M059J (cell line): ENCODE results near the gene DTD1. TPM values are rescaled to one million over a fixed set of nuclear protein-coding genes. Genes with fewer than 3 reads are reported as not detected.
A peak's percentile ranks its signal among the peaks of the same experiment; 100 is the strongest.

Experiments used
- DNase-seq: peaks from one replicate; pipeline ENCODE4 v3.0.0-alpha.2; 2012; ENCODE audit warnings: low read depth
- total RNA-seq: library from RNA; depleted of rRNA; stranded (reverse); fragments of >200 nt; shearing (Covaris generic); gene quantifications from 2 replicates; pipeline ENCODE4 v1.2.3, GENCODE V29; 2014; rRNA removed

DTD1 gene
- total RNA-seq, 1 experiment from 2014 or later = 102 TPM

DNA sequence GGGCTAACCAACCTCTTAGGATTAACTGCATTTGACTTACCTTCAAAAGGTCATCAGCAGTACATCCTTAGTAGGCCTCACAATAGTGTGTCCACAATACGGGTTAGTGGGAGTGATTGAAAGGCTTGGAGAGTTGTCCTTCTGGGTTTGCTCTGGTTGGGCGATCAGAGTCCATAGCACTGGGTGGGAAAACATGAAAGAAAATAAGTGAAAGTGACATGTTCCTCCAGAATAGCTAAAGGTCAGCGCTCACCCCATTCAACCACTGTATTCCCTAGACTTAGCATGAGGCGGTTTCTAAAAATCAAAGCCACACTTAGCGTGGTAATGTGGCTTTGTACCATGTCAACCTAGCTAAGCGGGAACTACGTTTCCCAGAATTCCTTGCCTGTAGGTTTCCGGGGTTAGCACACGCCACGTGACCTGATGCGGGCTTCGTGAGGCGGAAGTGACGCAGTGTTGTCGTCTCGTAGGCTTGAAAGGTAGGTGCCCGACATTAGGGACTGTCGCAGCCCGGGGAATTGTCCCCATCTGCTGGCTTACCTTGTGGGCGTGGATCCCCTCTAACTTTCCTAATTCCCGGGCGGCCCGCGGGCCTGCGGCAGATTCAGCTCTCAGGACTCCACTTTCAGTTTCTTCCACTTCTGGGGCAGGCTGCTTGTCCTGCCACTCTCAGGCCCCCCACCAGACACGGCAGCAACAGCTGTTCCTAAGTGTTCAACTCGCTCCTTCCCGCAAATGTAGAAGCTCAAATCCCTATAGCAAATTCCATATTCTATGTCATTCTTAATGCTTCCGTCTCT, 206.0 kb downstream of the DTD1 start:
- DNase-seq = peak; percentile 94

DNA sequence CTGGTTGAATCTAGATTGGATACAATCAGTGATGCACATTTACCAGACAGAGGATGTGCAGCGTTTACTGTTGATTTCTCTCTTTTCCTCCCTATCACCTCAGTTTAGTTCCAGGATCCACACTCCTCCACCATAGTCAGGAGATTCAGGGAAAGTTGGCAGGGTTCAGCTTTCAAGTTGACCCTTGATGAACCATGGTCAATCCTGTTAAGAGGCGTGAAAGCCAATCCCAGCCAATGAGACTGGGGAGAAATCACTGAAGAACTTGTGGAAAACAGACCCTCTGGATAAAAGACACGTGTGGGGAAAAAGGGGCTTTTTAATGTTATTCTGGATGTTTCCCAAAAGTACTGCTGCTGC, 206.6 kb downstream of the DTD1 start:
- DNase-seq = no peak

DNA sequence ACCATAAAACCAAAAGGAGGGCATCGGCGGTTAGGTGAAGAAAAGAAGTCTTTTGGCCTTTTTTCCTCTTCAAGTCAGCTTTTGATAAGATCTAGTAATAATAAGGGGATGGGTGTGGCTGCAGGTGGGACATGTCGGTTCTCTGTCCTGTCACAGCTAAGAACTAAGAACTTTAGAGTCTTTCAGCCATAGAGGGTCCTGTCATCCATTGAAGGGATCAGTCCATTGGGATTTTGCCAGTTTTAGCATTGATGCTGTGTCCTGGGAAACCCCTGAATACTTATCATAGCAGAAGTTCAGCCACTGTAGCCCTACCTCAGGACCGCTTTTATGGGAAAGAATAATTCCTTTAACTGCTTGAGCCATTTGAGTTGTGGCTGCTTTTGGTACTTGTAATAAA, 207.5 kb downstream of the DTD1 start:
- no peak for DNase-seq

DNA sequence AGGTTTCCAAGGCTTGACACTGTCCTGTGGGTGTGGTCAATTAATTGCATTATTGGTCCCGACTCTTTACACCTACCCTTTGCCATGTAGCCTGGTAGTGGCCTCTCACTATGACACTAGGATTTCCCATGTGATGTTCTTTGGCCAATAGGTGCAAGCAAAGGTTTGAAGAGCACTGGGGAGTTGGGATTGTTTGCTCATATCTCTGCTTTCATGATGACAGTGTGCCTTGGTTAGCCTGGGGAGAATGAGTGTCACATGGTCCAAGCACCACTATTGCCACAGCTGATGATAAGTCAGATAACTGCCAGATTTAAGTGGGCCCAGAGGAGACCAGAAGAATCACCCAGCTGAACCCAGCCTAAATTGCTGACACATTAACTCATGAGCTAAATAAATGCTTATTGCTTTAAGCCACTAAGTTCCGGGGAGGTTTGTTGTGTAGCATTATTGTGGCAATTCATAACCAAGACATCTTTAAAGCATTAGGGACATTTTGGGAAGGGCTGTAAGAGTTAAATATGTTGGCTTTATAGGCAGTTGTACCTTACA, 208.5 kb downstream of the DTD1 start:
- DNase-seq = no peak

DNA sequence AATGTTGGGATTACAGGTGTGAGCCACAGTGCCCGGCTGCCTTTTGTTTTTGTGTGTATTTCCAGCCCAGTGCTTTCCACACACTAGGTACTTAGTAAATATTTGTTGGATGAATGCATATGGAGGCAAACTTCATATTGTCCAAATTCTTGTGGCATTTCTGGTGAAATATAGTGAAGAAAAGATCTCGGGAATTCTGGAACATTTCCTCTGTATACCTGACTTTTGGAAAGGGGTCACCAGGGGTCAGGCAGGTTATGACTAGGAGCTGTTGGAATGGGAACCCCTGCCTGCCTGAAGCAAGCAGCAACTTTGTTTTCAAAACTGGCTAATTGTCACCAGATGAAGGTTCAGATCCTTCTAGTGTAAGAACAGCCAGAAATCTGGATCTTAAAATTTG, 213.7 kb downstream of the DTD1 start:
- no peak for DNase-seq

DNA sequence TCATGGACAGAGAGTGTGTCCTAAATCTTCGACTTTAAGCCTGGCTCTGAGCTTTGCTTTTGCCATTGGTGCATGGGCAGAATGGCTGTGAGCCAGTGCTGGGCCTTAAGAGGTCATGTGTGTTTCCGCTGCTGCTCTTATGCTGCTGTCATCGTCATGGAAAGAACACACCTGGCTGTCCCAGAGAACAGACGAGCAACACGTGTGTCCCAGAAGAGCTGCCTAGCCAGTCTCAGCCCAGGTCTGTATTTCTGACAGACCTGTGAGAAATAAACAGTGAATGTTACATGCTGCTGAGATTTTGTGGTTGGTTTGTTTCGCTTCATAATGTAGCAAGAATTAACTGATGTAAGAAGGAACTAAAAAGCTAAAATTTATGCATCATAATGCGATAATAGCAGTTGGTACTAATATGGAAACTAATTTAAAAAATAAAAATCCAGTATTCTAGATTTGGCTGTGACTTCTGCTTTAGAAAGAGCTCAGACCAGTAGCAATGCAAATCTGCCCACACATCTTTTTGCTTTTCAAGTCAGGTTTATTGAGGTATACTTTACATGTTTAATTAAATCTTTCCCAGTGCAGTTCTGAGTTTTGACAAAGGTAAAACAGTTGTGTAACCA, 214.3 kb downstream of the DTD1 start:
- no peak for DNase-seq

DNA sequence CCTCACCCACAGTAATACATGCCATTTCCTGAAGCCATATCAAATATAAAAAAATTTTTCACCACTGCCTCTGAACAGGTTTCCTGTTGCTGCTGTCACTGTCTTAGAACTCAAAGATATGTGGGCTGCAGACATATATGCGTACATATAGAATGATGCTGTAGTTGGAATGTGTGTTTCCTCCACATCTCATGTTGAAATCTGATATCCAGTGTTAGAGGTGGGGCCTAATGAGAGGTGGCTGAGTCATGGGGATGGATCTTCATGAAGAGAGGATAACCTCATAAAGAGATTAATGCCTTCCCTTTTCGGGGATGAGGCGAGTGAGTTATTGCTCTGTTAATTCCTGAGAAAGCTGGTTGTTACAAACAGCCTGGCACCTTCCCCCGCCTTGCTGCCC, 218.0 kb downstream of the DTD1 start:
- DNase-seq = peak; percentile 46

DNA sequence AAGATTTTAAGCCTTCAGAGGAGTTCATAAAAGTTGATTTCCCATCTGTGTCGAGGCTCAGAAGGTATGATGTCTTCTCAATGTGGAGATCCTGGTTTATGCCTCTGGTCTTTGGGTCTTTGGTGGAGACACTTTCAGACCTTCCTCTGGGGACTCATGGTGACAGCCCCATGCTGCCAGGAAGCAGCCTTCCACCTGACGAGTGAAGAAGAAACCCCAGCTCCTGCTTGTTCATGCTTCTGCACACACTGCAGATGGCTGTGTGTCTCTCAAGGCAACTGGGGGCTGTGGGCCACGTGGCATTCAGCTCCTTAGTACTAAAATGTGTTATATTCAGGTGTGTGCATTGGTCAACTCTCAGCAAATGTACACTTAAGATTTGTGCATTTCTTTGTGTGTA, 220.9 kb downstream of the DTD1 start:
- DNase-seq = no peak

DNA sequence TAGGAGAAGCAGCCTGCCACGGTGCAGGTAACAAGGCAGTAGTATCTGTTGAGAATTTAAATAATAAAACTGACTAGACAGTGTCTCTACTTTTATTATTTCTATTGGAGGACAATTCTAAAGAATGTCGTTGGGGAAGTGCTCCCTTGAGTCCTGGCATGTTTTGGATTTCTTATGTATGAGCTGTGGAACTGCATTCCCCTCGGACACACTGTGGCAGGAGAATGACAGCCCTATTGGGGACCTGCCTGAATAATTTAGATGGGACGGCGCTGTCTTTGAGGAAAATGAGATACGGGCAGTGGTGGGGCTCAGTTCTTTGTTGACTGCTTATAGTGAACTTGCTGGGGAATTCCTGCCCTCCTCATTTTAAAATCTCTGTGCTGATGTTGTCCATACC, 223.3 kb downstream of the DTD1 start:
- DNase-seq = no peak

DNA sequence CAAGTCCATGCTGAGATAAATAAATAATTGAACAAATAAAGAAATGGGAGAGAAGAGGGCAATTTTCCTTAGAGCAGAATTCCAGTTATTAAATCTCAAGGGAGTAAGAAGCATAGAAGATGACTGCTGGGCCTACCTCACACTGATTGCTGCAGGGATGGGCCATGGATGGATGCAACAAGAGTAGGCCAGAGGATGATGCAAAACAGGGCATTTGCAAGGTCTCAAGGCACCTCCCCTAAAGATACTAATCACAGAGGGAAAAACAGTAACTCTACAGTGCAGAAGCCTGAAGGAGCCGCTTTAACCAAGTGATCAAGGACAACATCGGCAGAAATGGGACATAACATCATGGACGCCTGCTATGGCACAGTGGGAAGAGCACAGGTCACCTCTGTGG, 224.1 kb downstream of the DTD1 start:
- no peak for DNase-seq

DNA sequence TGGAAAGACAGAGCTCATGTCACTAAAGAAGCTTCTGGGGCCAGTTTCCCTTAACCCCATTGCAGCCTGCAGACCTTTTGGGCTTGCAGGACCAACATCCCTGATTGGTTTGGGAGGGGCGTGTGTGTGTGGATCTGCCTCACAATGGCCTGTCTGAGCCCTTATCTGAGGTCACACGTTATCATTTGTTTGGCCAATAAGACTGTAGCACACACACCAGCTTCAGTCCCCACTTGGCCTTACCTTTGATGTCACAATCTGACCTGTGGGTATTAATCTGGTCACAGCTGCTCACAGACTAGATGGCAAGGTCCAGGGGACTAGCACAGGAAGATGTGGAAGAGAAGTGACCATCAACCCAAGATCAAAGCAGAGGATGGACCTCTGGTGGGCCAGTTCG, 225.6 kb downstream of the DTD1 start, which contains the start of gene SCP2D1:
Gene SCP2D1, plus strand, starts transcription at position 301 of the 400 bp plus-strand sequence. Its CDS starts 33 bp downstream, at position 334.
- no peak for DNase-seq

DNA sequence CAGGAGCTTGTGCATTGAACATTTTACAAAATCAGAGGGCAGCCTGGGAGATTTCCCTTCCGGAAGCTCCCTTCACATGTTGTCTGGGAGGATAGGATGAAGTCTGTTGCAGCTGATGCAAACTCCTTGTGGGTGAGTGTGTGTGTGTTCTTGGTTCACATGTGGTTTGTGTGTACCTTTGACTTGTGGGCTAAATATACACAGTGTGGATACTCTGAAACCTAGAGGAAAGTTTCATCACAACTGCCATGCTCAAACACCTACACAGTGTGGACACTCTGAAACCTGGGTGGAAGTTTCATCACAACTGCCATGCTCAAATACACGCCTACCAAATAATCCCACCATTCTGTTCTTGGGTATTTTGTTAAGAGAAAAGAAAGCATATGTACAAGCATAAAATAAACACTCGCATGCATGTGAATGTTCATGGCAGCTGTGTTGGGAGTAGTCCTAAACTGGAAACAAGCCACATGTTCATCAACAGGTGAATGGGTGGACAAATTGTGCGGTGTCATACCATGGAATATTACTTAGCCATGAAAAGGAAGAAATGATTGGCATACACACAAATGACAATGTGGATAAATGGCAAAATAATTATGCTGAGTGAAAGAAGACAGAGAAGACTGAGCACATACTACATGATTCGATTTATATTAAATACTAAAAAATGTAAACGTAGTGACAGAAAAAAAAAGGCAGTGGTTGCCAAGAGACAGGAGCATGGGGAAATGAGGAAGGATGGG, 227.5 kb downstream of the DTD1 start:
- DNase-seq = no peak

Other genes starting within 250 kb of the DTD1 start
- gene DZANK1, start 121.0 kb upstream of the DTD1 start, total RNA-seq = 1.7 and 1.8 TPM in 2 replicates
- 17.7 and 28.2 TPM in 2 replicates for gene POLR3F, start 120.7 kb upstream of the DTD1 start, total RNA-seq
- 28.8 and 50.4 TPM in 2 replicates for gene RBBP9, start 90.8 kb upstream of the DTD1 start, total RNA-seq
- gene SEC23B, start 80.1 kb upstream of the DTD1 start, total RNA-seq = 108 and 129 TPM in 2 replicates
- gene SMIM26, start 20.6 kb upstream of the DTD1 start, total RNA-seq = 222 and 278 TPM in 2 replicates
- gene SCP2D1, start 225.7 kb downstream of the DTD1 start, total RNA-seq = not detected in 2 replicates